ENCODE data around the gene LRIT3.
"Not testable (repeated sequence)": the region's sequence is repeated elsewhere in the genome, so short reads cannot be mapped to it uniquely, and the experiment has no call there.

Gene LRIT3

GRCh38 chr4:109846395-109847098 is 1.4 kb upstream of the LRIT3 start:
- DNase-seq (ENCODE audit: low read depth in 1 of 2, low spot score in 1 of 2), result no peak

- no peak for DNase-seq (ENCODE audit: low read depth in 1 of 2, low spot score in 1 of 2)
These were observed 594 bp downstream of the LRIT3 start for GRCh38 chr4:109848501-109848900.

- no peak for DNase-seq (ENCODE audit: low read depth in 1 of 2, low spot score in 1 of 2)
These were observed 2.7 kb downstream of the LRIT3 start for GRCh38 chr4:109850601-109851000.

- not testable (repeated sequence) for DNase-seq (ENCODE audit: low read depth in 1 of 2, low spot score in 1 of 2)
These were observed 11.8 kb downstream of the LRIT3 start for GRCh38 chr4:109859426-109860300.

- no peak for DNase-seq (ENCODE audit: low read depth in 1 of 2, low spot score in 1 of 2)
These were observed 13.4 kb downstream of the LRIT3 start for GRCh38 chr4:109861271-109861670.

GRCh38 chr4:109861916-109862511 is 14.1 kb downstream of the LRIT3 start:
- DNase-seq (ENCODE audit: low read depth in 1 of 2, low spot score in 1 of 2), result no peak

- DNase-seq (ENCODE audit: low read depth in 1 of 2, low spot score in 1 of 2), result no peak
These were observed 16.2 kb downstream of the LRIT3 start for GRCh38 chr4:109864134-109864533.

GRCh38 chr4:109870061-109870460 is 22.2 kb downstream of the LRIT3 start:
- no peak for DNase-seq (ENCODE audit: low read depth in 1 of 2, low spot score in 1 of 2)

- DNase-seq (ENCODE audit: low read depth in 1 of 2, low spot score in 1 of 2), result no peak
These were observed 24.2 kb downstream of the LRIT3 start for GRCh38 chr4:109872065-109872464.

- DNase-seq (ENCODE audit: low read depth in 1 of 2, low spot score in 1 of 2), result no peak
These were observed 25.2 kb downstream of the LRIT3 start for GRCh38 chr4:109872950-109873656.

GRCh38 chr4:109873791-109874514 is 26.0 kb downstream of the LRIT3 start:
- DNase-seq (ENCODE audit: low read depth in 1 of 2, low spot score in 1 of 2), result no peak

GRCh38 chr4:109875106-109875505 is 27.2 kb downstream of the LRIT3 start:
- no peak for DNase-seq (ENCODE audit: low read depth in 1 of 2, low spot score in 1 of 2)

GRCh38 chr4:109875553-109875952 is 27.6 kb downstream of the LRIT3 start:
- DNase-seq (ENCODE audit: low read depth in 1 of 2, low spot score in 1 of 2), result not testable (repeated sequence)

- no peak for DNase-seq (ENCODE audit: low read depth in 1 of 2, low spot score in 1 of 2)
These were observed 28.8 kb downstream of the LRIT3 start for GRCh38 chr4:109876634-109877265.

GRCh38 chr4:109877400-109877799 is 29.5 kb downstream of the LRIT3 start:
- DNase-seq (ENCODE audit: low read depth in 1 of 2, low spot score in 1 of 2), result no peak

GRCh38 chr4:109878355-109878754 is 30.4 kb downstream of the LRIT3 start:
- DNase-seq (ENCODE audit: low read depth in 1 of 2, low spot score in 1 of 2), result no peak

GRCh38 chr4:109879081-109879480 is 31.2 kb downstream of the LRIT3 start:
- no peak for DNase-seq (ENCODE audit: low read depth in 1 of 2, low spot score in 1 of 2)

- no peak for DNase-seq (ENCODE audit: low read depth in 1 of 2, low spot score in 1 of 2)
These were observed 31.9 kb downstream of the LRIT3 start for GRCh38 chr4:109879636-109880314.

- DNase-seq (ENCODE audit: low read depth in 1 of 2, low spot score in 1 of 2), result no peak
These were observed 38.4 kb downstream of the LRIT3 start for GRCh38 chr4:109886303-109886702.

- no peak for DNase-seq (ENCODE audit: low read depth in 1 of 2, low spot score in 1 of 2)
These were observed 39.2 kb downstream of the LRIT3 start for GRCh38 chr4:109887071-109887470.
